NK-92 (cell line): Measurements from ENCODE around the gene BCL3.
"Not testable (repeated sequence)": the region's sequence is repeated elsewhere in the genome, so short reads cannot be mapped to it uniquely, and the experiment has no call there.

ENCODE experiments used
- DNase-seq: peaks from one replicate; lab custom pipeline; 2025; ENCODE audit not compliant: unreplicated experiment; lab: John Stamatoyannopoulos, UW

The BCL3 gene

GRCh38 chr19:44720945-44721344 is 27.6 kb upstream of the BCL3 start:
- no peak for DNase-seq

GRCh38 chr19:44721369-44721768 is 27.1 kb upstream of the BCL3 start:
- DNase-seq: not testable (repeated sequence)

- DNase-seq: no peak
Measured at GRCh38 chr19:44722131-44723121, 26.1 kb upstream of the BCL3 start.

GRCh38 chr19:44723299-44723951 is 25.1 kb upstream of the BCL3 start:
- DNase-seq: no peak

GRCh38 chr19:44723952-44724319 is 24.6 kb upstream of the BCL3 start:
- DNase-seq: no peak

GRCh38 chr19:44725251-44725650 is 23.3 kb upstream of the BCL3 start:
- no peak for DNase-seq

GRCh38 chr19:44725684-44726083 is 22.8 kb upstream of the BCL3 start:
- no peak for DNase-seq

- DNase-seq: no peak
Measured at GRCh38 chr19:44726465-44726864, 22.0 kb upstream of the BCL3 start.

GRCh38 chr19:44728178-44728577 is 20.3 kb upstream of the BCL3 start:
- DNase-seq: no peak

- no peak for DNase-seq
Measured at GRCh38 chr19:44729516-44730033, 18.9 kb upstream of the BCL3 start.

- DNase-seq: no peak
Measured at GRCh38 chr19:44731081-44731480, 17.4 kb upstream of the BCL3 start.

GRCh38 chr19:44731622-44732021 is 16.9 kb upstream of the BCL3 start:
- DNase-seq: no peak

GRCh38 chr19:44732235-44733014 is 16.1 kb upstream of the BCL3 start:
- no peak for DNase-seq

GRCh38 chr19:44734357-44734756 is 14.2 kb upstream of the BCL3 start:
- DNase-seq: no peak

- no peak for DNase-seq
Measured at GRCh38 chr19:44735011-44735410, 13.5 kb upstream of the BCL3 start.

- DNase-seq: no peak
Measured at GRCh38 chr19:44737238-44738071, 11.1 kb upstream of the BCL3 start.

GRCh38 chr19:44738136-44738535 is 10.4 kb upstream of the BCL3 start:
- DNase-seq: no peak

GRCh38 chr19:44738603-44739558 is 9.6 kb upstream of the BCL3 start:
- no peak for DNase-seq

GRCh38 chr19:44740351-44740824 is 8.1 kb upstream of the BCL3 start:
- no peak for DNase-seq
